ENCODE data around the gene TRPC4AP. TPM values are rescaled to one million over a fixed set of nuclear protein-coding genes. Genes with fewer than 3 reads are reported as not detected.

TRPC4AP gene
- total RNA-seq, 2 experiments from 2014 or later: 31.9 to 38.8 TPM

- no peaks in the 10 kb centered on the region for H3K9me3 ChIP-seq (ENCODE audit: low read length)
- no peak overlapping the region for H3K4me2 ChIP-seq (ENCODE audit: low read length)
- H2AFZ ChIP-seq (ENCODE audit: low read length): no peak overlapping the region
- POLR2A ChIA-PET: interaction anchor here (1.0 kb wide), 1 partner anchor 58 kb away, joined by 3 read pairs; the partner anchor contains the start of gene EDEM2
- no peak for DNase-seq (ENCODE audit: low spot score)
- no TSS peak for BruUV-seq (replicated peaks)
- intact Hi-C loops (cut with micrococcal nuclease; ENCODE audit: unreplicated experiment): no loop called here
- no peaks in the 10 kb centered on the region for H3K9me2 ChIP-seq (ENCODE audit: insufficient read depth, low read length)
- no peak overlapping the region for H3K27ac ChIP-seq (ENCODE audit: low read depth, low read length, poor library complexity, severe bottlenecking)
- CTCF ChIA-PET (ENCODE audit: unreplicated experiment): no interaction called here
- H3K4me3 ChIP-seq (ENCODE audit: low read depth, low read length, poor library complexity, severe bottlenecking): no peak overlapping the region
- peaks cover 51% of the 10 kb centered on the region for H3K79me2 ChIP-seq (ENCODE audit: insufficient read depth, low read depth, low read length)
- H4K20me1 ChIP-seq (ENCODE audit: insufficient read depth, low read length): peaks cover 9% of the 10 kb centered on the region; the same call in 1 of the 2 replicates
- peaks cover 26% of the 10 kb centered on the region for H3K36me3 ChIP-seq (ENCODE audit: insufficient read depth, low read length)
- TF ChIP-seq EZH2phosphoT487 (IDR thresholded peaks at IDR 0.05; ENCODE audit: borderline replicate concordance, low read depth, low read length): no peak
- TF ChIP-seq, protein P1, sequence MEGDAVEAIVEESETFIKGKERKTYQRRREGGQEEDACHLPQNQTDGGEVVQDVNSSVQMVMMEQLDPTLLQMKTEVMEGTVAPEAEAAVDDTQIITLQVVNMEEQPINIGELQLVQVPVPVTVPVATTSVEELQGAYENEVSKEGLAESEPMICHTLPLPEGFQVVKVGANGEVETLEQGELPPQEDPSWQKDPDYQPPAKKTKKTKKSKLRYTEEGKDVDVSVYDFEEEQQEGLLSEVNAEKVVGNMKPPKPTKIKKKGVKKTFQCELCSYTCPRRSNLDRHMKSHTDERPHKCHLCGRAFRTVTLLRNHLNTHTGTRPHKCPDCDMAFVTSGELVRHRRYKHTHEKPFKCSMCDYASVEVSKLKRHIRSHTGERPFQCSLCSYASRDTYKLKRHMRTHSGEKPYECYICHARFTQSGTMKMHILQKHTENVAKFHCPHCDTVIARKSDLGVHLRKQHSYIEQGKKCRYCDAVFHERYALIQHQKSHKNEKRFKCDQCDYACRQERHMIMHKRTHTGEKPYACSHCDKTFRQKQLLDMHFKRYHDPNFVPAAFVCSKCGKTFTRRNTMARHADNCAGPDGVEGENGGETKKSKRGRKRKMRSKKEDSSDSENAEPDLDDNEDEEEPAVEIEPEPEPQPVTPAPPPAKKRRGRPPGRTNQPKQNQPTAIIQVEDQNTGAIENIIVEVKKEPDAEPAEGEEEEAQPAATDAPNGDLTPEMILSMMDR (conservative IDR thresholded peaks at IDR 0.05; ENCODE audit: low read length): no peak
- peaks cover 18% of the 10 kb centered on the region for H3K4me1 ChIP-seq (ENCODE audit: insufficient read depth, low read length, poor library complexity, severe bottlenecking)
Measured at GRCh38 chr20:35088231-35089145, 4.1 kb downstream of the TRPC4AP start.

DNA sequence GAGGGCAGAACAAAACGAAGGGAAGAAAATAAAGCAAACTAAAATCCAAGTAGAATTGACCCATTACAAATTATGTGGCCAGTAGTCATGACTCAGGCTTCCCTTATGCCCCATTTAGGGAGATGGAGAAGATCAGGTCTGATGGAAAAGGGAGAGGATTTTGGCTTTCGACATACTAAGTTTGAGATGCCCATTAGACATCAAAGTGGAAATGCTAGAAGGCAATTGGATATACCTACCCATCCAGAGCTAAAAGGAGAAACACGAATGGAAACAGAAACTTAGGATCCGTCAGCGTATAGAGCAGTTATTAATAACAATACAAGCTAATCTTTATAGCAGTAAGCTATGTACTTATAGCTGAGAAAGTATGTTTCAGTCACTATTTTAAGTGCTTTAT lies 4.8 kb downstream of the TRPC4AP start:
- Histone ChIP-seq H3K4me2 (ENCODE audit: low read length) (no peak overlapping the region), H3K36me3 (ENCODE audit: insufficient read depth, low read length) (peaks cover 26% of the 10 kb centered on the region), H3K9me3 (ENCODE audit: low read length) (no peaks in the 10 kb centered on the region), H2AFZ (ENCODE audit: low read length) (no peak overlapping the region), H3K4me1 (ENCODE audit: insufficient read depth, low read length, poor library complexity, severe bottlenecking) (peaks cover 11% of the 10 kb centered on the region), H3K9me2 (ENCODE audit: insufficient read depth, low read length) (no peaks in the 10 kb centered on the region), H3K27ac (ENCODE audit: low read depth, low read length, poor library complexity, severe bottlenecking) (no peak overlapping the region), H4K20me1 (ENCODE audit: insufficient read depth, low read length) (peaks cover 9% of the 10 kb centered on the region; the same call in 1 of the 2 replicates), H3K4me3 (ENCODE audit: low read depth, low read length, poor library complexity, severe bottlenecking) (no peak overlapping the region), H3K79me2 (ENCODE audit: insufficient read depth, low read depth, low read length) (peaks cover 56% of the 10 kb centered on the region)
- ChIA-PET CTCF (ENCODE audit: unreplicated experiment) (no interaction called here), POLR2A (interaction anchor here (1.0 kb wide), 1 partner anchor 59 kb away, joined by 3 read pairs; the partner anchor contains the start of gene EDEM2)
- BruUV-seq (replicated peaks): no TSS peak
- intact Hi-C loops (cut with micrococcal nuclease; ENCODE audit: unreplicated experiment): no loop called here
- TF ChIP-seq, protein P1 (conservative IDR thresholded peaks at IDR 0.05; ENCODE audit: low read length): no peak
- TF ChIP-seq EZH2phosphoT487 (IDR thresholded peaks at IDR 0.05; ENCODE audit: borderline replicate concordance, low read depth, low read length): no peak
- DNase-seq (ENCODE audit: low spot score): no peak

DNA sequence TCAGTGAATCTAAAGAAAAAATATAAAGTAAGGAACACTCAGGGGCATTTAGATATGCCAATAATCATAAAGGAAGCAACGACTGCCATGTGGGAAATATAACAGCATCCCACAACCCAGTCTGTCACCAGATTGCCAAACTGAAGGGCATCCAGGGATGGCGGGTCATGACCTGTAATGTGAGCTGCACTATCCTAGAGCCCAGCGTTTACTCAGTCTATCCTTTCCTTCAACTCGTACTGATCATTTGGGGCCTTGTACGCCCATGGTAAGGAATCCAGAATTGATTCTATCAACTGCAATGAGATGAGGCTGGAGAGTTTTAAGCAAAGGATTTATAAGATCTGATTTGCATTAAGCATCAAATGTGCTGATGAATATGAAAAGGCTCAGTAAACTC lies 5.3 kb downstream of the TRPC4AP start:
- Histone ChIP-seq H3K4me3 (ENCODE audit: low read depth, low read length, poor library complexity, severe bottlenecking) (no peak overlapping the region), H3K36me3 (ENCODE audit: insufficient read depth, low read length) (peaks cover 26% of the 10 kb centered on the region), H3K9me2 (ENCODE audit: insufficient read depth, low read length) (no peaks in the 10 kb centered on the region), H4K20me1 (ENCODE audit: insufficient read depth, low read length) (peaks cover 9% of the 10 kb centered on the region; the same call in 1 of the 2 replicates), H3K27ac (ENCODE audit: low read depth, low read length, poor library complexity, severe bottlenecking) (no peak overlapping the region), H3K4me1 (ENCODE audit: insufficient read depth, low read length, poor library complexity, severe bottlenecking) (peaks cover 11% of the 10 kb centered on the region), H2AFZ (ENCODE audit: low read length) (no peak overlapping the region), H3K4me2 (ENCODE audit: low read length) (no peak overlapping the region), H3K9me3 (ENCODE audit: low read length) (no peaks in the 10 kb centered on the region), H3K79me2 (ENCODE audit: insufficient read depth, low read depth, low read length) (peaks cover 60% of the 10 kb centered on the region)
- no peak for TF ChIP-seq EZH2phosphoT487 (IDR thresholded peaks at IDR 0.05; ENCODE audit: borderline replicate concordance, low read depth, low read length)
- TF ChIP-seq, protein P1 (conservative IDR thresholded peaks at IDR 0.05; ENCODE audit: low read length): no peak
- POLR2A ChIA-PET: interaction anchor here (1.0 kb wide), 1 partner anchor 60 kb away, joined by 3 read pairs; the partner anchor contains the start of gene EDEM2
- DNase-seq (ENCODE audit: low spot score): no peak
- BruUV-seq (replicated peaks): no TSS peak
- CTCF ChIA-PET (ENCODE audit: unreplicated experiment): no interaction called here
- intact Hi-C loops (cut with micrococcal nuclease; ENCODE audit: unreplicated experiment): no loop called here

Measured in OCI-LY7 (cell line).